Measurements from ENCODE around the gene DALRD3.

DNA sequence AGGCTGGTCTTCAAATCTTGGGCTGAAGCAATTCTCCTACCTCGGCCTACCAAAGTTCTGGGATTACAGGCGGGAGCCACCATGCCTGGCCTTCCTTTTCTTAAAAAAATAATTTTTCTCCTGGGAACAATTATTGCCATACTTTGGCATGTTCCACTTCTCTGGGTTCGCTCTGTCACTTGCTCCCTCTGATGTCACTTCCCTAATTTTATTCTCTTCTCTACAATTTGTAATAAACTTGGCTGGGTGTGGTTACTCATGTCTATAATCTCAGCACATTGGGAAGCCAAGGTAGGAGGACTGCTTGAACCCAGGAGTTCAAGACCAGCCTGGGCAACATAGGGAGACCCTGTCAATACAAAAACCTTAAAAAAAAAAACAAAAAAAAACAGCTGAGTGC, 16.9 kb upstream of the DALRD3 start:
- TF ChIP-seq EZH2 (IDR thresholded peaks at IDR 0.05; ENCODE audit: low read depth, unreplicated experiment) (no peak), CTCF (conservative IDR thresholded peaks at IDR 0.05; ENCODE audit: low read depth in 2 of 2) (no peak), POLR2AphosphoS5 (IDR thresholded peaks at IDR 0.05; ENCODE audit: low read depth) (no peak), NANOG (IDR thresholded peaks at IDR 0.05; ENCODE audit: borderline replicate concordance) (no peak), REST (IDR thresholded peaks at IDR 0.05; ENCODE audit: unreplicated experiment) (no peak), EZH2phosphoT487 (IDR thresholded peaks at IDR 0.05; ENCODE audit: unreplicated experiment) (no peak), JUNB (IDR thresholded peaks at IDR 0.05; ENCODE audit: unreplicated experiment) (no peak), STAT1 (IDR thresholded peaks at IDR 0.05; ENCODE audit: unreplicated experiment) (no peak), ZNF114 (CRISPR knock-in tag; IDR thresholded peaks at IDR 0.05) (no peak)
- TF ChIP-seq, protein P1, sequence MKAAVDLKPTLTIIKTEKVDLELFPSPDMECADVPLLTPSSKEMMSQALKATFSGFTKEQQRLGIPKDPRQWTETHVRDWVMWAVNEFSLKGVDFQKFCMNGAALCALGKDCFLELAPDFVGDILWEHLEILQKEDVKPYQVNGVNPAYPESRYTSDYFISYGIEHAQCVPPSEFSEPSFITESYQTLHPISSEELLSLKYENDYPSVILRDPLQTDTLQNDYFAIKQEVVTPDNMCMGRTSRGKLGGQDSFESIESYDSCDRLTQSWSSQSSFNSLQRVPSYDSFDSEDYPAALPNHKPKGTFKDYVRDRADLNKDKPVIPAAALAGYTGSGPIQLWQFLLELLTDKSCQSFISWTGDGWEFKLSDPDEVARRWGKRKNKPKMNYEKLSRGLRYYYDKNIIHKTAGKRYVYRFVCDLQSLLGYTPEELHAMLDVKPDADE (IDR thresholded peaks at IDR 0.05) = no peak

All from GM23338 (cell line).